ENCODE measurements around the gene CAMTA1. TPM values are rescaled to one million over a fixed set of nuclear protein-coding genes. Genes with fewer than 3 reads are reported as not detected.

Gene CAMTA1
- total and polyA plus RNA-seq, 2 experiments from 2014 or later, result 213 to 341 TPM

- no peaks in the 10 kb centered on the region for H3K36me3 ChIP-seq
- H3K4me3 ChIP-seq, result no peak overlapping the region
- H3K27ac ChIP-seq, result no peak overlapping the region
- H3K9me3 ChIP-seq (ENCODE audit: low read depth), result no peaks in the 10 kb centered on the region
- H3K4me1 ChIP-seq (ENCODE audit: low read depth), result no peaks in the 10 kb centered on the region
- DNase-seq (ENCODE audit: low read depth in 1 of 2, low spot score in 1 of 2), result no peak
- H3K27me3 ChIP-seq, result no peaks in the 10 kb centered on the region
- TF ChIP-seq CTCF (IDR thresholded peaks at IDR 0.05; ENCODE audit: low read depth, low read length), result no peak
These were observed 659.1 kb downstream of the CAMTA1 start for GRCh38 chr1:7444363-7444762.

- Histone ChIP-seq H3K27me3 (no peaks in the 10 kb centered on the region), H3K27ac (no peak overlapping the region), H3K4me1 (ENCODE audit: low read depth) (no peaks in the 10 kb centered on the region), H3K9me3 (ENCODE audit: low read depth) (no peaks in the 10 kb centered on the region), H3K4me3 (no peak overlapping the region), H3K36me3 (no peaks in the 10 kb centered on the region)
- no peak for TF ChIP-seq CTCF (IDR thresholded peaks at IDR 0.05; ENCODE audit: low read depth, low read length)
- DNase-seq (ENCODE audit: low read depth in 1 of 2, low spot score in 1 of 2), result no peak
These were observed 661.8 kb downstream of the CAMTA1 start for GRCh38 chr1:7447093-7447492.

GRCh38 chr1:7447736-7448135 lies 662.5 kb downstream of the CAMTA1 start:
- Histone ChIP-seq H3K36me3 (no peaks in the 10 kb centered on the region), H3K9me3 (ENCODE audit: low read depth) (no peaks in the 10 kb centered on the region), H3K4me3 (no peak overlapping the region), H3K27ac (no peak overlapping the region), H3K4me1 (ENCODE audit: low read depth) (no peaks in the 10 kb centered on the region), H3K27me3 (no peaks in the 10 kb centered on the region)
- no peak for DNase-seq (ENCODE audit: low read depth in 1 of 2, low spot score in 1 of 2)
- TF ChIP-seq CTCF (IDR thresholded peaks at IDR 0.05; ENCODE audit: low read depth, low read length), result no peak

- H3K27ac ChIP-seq, result no peak overlapping the region
- H3K27me3 ChIP-seq, result no peaks in the 10 kb centered on the region
- no peaks in the 10 kb centered on the region for H3K9me3 ChIP-seq (ENCODE audit: low read depth)
- TF ChIP-seq CTCF (IDR thresholded peaks at IDR 0.05; ENCODE audit: low read depth, low read length), result no peak
- no peak overlapping the region for H3K4me3 ChIP-seq
- H3K4me1 ChIP-seq (ENCODE audit: low read depth), result no peaks in the 10 kb centered on the region
- no peak for DNase-seq (ENCODE audit: low read depth in 1 of 2, low spot score in 1 of 2)
- H3K36me3 ChIP-seq, result no peaks in the 10 kb centered on the region
These were observed 663.7 kb downstream of the CAMTA1 start for GRCh38 chr1:7448986-7449385.

GRCh38 chr1:7449750-7450149 lies 664.5 kb downstream of the CAMTA1 start:
- no peak for TF ChIP-seq CTCF (IDR thresholded peaks at IDR 0.05; ENCODE audit: low read depth, low read length)
- Histone ChIP-seq H3K36me3 (no peaks in the 10 kb centered on the region), H3K27me3 (no peaks in the 10 kb centered on the region), H3K4me1 (ENCODE audit: low read depth) (no peaks in the 10 kb centered on the region), H3K4me3 (no peak overlapping the region), H3K9me3 (ENCODE audit: low read depth) (no peaks in the 10 kb centered on the region), H3K27ac (no peak overlapping the region)
- no peak for DNase-seq (ENCODE audit: low read depth in 1 of 2, low spot score in 1 of 2)

GRCh38 chr1:7450838-7451237 lies 665.6 kb downstream of the CAMTA1 start:
- Histone ChIP-seq H3K9me3 (ENCODE audit: low read depth) (no peaks in the 10 kb centered on the region), H3K27me3 (no peaks in the 10 kb centered on the region), H3K4me1 (ENCODE audit: low read depth) (peaks cover 2% of the 10 kb centered on the region), H3K36me3 (no peaks in the 10 kb centered on the region), H3K4me3 (no peak overlapping the region), H3K27ac (no peak overlapping the region)
- no peak for DNase-seq (ENCODE audit: low read depth in 1 of 2, low spot score in 1 of 2)
- no peak for TF ChIP-seq CTCF (IDR thresholded peaks at IDR 0.05; ENCODE audit: low read depth, low read length)

Data from cardiac muscle cell (in vitro differentiated cells and primary cell).